GM19463 (cell line): ENCODE results near the gene WWC1.

Experiments used
- ATAC-seq: cut with Tn5 transposase; IDR thresholded peaks from one replicate; pipeline ENCODE4 v1.9.1; 2021; ENCODE audit warnings: mild to moderate bottlenecking, moderate library complexity; ENCODE audit not compliant: unreplicated experiment

WWC1 gene

DNA sequence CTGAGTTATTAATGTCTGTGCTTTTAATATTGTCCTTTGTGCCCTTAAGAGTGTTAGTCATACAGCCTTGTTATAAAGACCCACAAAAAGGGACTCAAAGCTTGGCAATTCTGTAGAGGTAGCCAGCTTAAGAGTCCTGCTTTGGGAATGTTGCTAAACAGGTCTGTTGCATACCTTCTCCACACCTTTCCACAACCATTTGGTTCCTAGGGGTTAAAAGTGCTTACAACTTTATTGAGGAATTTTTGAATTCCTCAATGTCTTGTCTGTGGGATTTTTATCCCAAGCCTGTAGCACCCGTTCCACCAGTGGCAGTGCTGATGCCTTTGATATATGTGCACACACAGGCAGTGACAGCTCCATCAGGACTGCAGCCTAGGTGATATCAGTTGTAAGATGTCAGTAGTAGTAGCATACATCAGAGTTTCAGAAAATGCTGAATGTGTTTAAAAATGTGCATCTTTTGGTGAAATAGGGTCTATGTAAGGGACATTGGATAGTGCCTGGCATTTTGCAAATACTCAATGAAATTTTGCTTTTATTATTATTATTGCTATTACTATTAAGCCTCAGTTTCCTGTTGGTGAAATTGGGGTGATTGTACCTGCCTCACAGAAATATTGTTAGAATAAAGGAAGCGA, 68.5 kb downstream of the WWC1 start:
- no peak for ATAC-seq

DNA sequence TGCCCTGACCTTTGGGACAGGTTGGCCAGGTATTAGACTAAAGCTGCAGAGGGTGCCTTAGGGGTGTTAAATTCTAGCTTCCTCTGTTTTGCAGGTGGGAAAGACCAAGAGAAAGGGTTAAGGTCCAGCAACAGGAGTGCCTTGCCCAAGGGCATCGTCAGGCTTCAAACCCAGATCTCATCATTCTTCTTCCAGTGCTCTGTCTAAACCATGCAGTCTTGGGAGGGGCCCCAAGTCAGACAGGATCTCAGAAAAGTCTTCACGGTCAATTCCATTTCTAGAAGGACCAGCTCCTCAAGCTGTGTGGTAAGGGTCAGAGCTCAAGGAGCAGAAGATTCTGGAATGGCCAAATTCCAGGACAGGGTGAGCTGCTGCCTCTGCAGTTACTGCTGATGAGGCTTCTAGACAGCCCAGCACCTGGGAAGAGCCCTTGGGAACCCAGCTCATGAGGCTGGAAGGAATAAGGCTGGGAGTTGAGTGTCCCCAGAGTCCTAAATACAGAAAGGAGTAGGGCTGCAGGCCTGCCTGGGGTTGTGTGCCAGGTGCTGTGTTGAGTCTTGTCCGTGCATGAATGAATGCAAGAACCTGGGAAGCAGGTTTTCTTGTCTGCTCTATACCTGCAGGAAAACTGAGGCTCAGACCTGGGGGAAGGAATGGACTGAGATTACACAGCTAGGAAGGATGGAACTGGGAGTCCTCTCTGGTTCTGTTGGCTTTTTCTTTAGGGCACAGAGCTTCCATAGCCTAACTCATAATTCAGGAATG, 69.3 kb downstream of the WWC1 start:
- ATAC-seq: no peak

DNA sequence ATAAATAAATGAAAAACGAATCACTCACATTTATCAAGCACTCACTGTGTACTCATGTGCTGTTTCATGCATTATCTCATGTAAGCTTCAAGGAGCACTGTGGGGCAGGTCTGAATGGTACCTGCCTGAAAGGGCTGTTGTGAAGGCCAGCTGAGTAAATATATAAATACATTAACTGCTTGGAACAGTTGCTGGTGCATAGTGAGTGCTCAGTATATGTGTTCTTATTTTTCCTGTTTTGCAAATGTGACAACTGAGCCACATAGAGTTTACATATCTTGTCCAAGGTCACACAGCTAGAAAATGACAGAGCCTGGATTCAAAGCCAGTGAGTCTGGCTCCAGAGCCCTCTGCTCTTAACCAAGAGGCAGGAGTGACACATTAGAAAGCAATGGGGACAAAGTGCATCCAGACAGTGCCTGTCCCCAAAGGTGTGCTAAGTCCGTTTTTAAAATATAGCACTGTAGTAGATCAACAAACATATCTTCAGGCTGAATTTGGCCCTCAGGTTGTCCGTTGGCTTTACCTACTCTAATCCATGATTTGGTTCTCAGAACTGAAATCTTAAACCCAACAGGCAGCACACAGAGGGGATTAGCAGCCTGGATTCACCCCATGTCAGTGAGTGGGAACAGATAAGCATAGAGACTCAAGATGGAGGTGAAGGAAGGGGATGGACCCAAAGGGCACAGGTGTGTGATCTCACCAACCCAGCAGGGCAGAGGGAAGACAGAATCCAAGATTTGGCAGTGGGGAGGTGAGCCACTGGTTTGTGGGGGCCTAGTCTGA, 70.8 kb downstream of the WWC1 start:
- no peak for ATAC-seq

DNA sequence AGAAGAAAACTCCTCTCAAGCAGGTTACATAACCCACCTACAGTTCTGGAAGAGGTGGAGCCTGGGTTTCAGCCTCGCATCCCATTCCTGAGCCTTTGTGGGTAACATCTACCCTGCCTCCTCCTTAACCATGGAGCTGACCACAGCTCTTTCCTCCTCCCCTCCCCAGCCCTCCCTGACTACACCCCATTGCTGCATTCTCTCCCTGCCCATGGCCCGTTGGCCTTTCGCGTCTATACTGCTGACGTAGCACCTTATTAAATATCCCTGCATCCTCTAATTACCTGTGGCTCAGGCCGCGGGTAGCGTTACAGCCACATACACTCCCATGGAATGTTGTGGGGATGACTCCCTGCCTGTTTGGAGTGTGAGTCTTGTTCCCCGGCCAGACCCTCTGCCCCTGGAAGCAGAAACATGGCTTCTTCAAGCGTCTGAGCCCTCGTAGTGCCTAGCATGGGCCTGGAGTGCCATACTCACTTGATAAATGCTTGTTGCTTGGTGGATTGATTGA, 72.8 kb downstream of the WWC1 start:
- no peak for ATAC-seq

DNA sequence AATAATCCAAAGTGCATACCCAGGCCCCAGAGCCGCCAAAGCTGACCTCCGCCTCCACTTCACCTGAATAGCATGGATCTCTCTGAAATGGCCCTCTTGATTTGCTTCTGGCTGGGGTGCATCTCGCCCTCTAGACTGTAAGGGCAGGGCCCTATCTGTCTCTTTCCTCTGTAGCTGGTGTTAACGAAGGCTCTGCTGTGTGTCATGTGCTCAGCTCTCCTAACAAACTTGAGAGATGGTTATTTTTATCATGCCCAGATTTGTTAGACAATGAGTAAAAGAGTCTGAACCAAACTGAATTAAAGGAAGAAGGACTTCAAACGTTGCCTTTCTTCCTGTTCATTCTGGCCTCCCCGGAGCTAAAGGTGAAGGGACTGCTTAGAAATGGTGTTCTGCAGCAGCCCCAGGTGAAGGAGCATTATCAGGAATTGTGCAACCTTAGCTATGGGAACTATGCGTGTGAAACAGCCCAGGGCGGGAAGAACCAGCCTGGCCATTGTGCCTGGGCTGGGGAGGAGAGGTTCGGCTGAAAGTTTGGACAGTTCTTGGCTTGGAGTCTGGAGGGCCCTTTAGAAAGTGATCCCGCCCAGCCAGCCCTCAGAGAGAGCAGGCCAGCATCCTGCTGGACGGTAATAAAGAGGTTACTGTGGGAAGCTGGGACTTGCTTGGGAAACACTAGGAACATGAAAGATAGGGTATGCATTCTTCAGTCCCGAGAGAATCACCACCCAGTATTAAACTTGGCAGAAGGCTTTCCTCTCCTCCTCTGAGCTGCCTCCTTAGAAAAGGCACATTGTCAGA, 73.5 kb downstream of the WWC1 start:
- ATAC-seq: no peak

DNA sequence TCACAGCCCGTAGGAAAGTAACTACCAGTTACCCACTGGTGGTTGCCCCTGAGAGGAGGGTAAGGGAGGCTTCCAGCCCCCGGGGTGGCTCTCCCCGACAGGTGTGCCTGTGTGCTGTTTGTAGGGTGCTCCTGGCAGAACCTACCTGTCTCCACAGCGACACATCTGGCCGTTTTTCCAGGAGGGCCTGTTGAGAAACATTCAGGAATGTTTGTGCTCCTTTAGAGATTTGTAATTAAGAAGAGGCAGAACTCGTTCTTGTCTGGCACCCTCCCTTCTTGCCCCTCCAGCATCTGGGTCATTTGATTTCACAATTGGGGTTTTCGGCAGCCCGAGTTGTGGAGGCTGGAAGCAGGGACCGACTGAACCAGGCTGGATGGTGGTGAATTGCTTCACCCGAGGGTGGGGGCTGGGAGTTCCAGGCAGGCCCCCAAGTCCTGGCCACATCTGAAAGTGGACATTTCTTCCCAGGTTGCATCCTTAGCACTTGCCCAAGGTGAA, 74.2 kb downstream of the WWC1 start:
- ATAC-seq: no peak

DNA sequence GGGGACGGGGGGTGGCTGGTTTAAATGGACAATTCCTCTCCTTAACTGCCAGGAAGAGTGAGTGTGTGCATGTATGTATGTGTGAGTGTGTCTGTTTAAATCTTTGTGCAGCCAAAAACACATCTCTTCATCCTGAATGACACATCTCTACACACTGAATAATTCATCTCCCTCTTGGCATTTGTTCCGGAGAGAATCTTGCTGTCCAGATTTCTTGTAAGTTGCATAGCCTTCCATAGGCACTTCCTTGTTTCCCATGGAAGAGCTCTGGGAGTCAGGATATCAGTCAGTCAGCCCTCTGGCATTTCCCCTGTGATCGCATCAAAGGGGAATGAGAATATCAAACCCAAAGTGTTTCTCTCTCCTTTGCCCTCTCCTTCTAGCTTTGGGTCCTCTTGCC, 74.7 kb downstream of the WWC1 start:
- ATAC-seq: no peak

DNA sequence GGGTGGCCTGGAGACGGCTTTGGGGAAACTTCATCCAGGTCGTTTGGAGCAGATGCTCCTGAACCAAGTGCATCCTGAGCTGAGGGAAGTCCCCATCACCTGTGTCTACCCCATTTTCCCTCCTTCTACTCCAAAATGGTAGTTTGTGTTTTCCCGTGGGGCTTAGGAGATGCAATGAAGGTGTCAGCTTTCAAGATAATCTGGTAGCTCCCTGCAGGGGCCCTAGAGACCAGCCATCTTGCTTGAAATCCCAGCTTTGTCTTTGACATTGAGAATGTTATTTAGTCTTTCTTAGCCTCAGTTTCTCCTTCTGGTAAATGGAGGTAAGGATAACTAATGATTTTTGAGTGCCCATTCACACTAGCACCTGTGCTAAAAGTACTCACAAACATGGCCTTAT, 77.4 kb downstream of the WWC1 start:
- no peak for ATAC-seq

DNA sequence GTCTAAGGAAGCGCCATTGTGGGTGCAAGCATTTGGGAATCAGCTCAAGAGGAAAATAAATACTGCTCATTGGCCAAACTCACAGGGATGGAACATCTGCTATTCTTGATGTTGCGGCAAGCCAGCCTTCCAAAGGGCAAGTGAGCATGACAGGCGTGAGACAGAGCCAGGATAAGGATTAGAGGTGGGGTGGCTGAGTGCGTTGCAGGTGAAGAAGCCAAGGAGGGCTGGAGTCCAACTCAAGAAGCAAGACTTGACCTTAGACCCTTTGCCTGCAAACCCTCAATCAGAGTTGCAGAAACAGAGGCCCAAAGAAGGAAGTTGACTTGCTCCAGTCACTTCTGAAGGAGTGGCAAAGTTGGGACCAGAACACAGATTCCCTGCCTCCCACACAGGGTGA, 79.4 kb downstream of the WWC1 start:
- ATAC-seq: no peak

DNA sequence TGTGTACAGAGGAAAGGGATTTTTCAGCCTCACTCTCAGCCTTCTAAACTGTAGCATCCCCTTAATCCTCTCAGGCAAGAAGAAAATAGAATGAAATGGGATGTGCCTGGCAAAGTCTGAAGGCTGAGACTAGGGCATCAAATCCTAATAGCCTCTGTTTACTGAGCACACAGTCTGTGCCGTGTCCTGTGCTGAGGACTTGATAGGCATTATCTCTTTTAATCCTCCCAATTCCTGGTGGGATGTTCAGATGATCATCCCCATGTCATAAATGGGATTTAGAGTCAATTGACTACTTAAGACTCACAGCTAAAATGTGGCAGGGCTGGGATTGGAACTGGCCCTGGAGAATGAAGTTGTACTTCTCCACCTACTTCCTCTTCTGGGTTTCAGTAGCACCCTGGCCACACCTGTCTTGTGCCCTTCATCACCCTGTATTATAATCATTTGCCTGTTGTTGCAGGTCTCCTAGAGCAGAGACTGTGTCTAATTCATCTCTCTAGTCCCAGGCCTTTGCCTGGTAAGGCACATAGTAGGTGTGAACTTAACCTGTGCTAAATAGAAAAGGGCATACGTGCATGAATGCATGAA, 81.0 kb downstream of the WWC1 start:
- peak; percentile 78 for ATAC-seq

DNA sequence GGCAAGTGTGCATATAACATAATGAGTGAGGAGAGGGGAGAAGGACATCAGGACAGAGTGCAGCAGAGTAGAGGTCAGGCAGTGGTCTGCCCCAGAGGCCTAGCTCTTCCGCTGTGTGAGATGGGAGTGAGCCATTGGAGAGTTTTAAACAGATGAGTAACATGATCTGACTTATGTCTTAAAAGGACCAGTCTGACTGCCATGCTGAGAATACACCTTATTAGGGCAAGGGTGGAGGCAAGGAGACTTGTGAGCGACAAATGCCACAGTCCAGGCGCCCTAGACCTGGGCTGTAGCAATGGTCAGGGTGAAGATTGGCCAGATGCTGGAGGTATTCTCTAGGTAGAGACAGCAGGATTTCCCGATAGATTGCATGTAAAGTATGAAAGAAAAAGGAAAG, 83.1 kb downstream of the WWC1 start:
- no peak for ATAC-seq

DNA sequence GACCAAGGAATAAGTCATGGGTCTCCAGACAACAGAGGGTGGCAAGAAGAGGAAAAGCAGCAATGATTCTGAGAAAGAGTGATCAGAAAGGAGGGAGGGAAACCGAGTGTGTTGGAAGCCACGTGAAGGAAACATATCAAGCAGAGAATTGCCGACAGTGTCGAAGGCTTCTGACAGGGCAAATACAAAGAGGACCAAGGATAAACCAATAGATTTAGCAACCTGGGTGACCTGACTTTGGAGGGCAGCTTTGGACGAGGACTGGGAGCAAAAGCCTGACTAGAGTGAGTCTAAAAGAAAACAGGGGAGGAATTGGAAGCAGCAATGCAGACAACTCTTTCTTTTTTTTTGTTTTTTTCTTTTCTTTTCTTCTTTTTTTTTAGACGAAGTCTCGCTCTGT, 83.8 kb downstream of the WWC1 start:
- ATAC-seq: no peak

DNA sequence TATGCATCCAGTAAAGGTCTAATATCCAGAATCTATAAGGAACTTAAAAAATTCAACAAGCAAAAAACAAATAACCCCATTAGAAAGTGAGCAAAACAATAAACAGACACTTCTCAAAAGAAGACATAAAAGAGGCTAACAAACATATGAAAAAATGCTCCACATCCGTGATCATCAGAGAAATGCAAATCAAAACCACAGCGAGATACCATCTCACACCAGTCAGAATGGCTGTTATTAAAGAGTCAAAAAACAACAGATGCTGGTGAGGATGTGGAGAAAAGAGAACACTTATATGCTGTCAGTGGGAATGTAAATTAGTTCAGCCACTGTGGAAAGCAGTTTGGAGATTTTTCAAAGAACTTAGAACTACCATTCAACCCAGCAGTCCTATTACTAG, 86.1 kb downstream of the WWC1 start:
- ATAC-seq: no peak

DNA sequence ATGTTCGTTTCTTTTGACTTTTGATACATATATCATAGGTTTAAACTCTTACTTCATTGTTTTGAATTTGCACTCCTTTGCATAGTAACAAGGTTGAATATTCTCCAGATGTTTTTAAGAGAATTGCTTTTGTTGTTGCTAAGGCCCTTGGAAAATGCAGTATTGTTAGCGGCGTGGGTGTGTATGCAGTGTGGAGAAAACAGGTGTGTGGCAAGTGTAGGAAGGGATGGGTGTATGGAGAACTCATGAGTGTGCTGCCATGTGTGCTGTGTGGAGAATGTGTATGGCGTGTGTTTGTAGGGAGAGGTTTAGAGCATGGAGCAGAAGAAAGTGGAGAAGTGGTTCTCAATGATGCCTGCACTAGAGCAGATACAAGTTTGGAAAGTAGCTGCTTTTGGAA, 87.3 kb downstream of the WWC1 start:
- no peak for ATAC-seq

DNA sequence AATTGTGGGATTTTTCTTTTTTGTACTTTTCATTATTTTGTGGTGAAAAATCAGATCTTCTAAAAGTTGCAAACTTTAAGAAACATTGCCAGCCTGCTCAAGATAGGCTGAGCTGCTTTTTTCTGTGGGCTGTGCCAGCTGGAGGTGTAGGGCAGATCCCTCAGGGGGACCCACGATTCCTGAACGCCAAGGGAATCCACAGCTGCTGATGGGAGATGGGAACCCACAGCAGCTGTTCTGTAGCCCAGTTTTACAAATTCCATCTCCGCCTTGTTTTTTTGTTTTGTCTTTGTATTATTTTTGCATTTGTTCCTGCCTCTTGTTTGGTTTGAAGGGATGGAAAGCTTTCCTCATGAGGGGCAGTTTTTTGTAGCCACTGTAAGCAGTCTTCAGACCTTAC, 91.0 kb downstream of the WWC1 start:
- no peak for ATAC-seq

DNA sequence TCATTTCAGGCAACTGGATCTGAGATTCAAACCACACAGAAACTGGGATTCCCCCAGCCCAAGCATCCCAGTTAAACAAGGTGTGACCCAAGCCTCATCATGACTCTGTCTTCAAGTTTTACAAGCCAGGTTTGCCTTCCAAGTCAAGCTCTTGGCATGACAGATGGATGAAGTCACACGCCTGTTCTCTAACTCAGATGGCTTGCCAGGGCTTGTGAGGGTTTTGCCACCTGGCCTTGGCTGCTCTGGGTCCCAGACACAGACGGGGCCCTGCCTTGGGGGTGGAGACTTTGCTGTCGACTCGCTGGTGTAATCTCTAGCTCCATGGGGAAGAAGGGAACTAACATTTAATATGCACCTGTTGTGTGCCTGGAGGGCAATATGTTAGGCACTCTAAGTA, 99.0 kb downstream of the WWC1 start:
- no peak for ATAC-seq

DNA sequence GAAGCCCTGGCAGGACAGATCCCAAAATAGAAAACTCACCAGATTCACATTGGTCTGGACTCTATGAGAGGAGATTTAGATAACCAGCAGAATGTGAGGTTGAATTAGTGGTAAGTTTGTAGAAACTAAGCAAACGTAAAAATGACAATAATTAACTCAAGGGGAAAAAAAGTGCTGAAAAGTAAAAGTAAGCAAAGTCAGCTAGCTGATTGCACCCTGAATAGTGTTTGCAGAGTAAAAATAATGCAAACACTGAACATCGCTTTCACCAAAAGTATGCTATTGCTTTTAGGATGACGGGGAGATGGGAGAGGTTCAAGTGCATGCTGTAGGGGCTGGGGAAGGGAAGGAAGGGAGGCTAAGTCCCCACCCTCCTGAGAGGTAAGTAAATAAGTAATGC, 102.3 kb downstream of the WWC1 start:
- no peak for ATAC-seq

DNA sequence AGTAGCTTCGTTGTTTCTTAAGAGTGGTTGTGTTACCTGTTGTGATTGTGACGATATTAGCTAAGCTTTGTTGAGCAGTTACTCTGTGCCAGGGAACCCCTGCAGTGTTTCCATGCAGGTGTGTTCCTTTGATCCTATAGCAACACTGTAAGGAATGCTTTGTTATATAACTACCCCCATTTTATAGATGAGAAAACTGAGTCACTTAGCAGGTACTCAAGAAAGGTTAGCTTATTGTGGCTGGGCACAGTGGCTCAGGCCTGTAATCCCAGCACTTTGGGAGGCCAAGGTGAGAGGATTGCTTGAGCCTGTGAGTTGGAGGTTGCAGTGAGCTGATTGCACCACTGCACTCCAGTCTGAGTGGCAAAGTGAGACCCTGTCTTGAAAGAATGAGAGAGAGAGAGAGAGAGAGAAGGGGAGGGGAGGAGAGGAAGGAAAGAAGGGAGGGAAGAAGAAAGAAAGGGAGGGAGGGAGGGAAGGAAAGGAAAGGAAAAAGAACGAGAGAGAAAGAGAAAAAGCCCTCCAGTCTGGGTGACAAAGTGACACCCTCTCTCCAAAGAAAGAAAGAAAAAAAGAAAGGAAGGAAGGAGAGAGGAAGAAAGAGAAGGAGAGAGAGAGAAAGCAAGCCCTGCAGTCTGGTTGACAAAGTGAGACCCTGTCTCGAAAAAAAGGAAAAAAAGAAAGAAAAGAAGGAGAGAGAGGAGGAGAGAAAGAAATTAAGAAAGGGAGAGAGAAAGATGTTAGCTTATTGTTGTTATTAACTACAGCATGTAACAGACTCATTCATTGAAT, 109.2 kb downstream of the WWC1 start:
- no peak for ATAC-seq

DNA sequence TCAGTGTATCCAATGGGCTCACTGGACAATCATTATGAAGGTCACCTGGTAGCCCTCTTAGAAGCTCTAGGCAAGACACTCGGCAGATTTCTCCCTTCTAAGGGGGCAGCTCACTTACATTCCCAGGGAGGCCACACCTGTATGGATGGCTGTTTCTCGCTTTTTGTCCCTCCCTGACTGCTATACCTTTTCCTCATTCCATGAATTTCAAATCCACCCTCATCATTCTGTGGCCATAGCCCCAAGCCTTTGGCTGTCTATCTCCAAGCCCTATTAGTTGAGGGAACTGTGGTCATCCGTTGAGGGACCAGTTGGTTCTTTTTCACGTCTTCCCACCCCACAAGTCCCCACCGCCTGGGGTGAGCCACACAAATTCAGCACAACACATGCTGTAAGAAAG, 109.8 kb downstream of the WWC1 start:
- no peak for ATAC-seq

DNA sequence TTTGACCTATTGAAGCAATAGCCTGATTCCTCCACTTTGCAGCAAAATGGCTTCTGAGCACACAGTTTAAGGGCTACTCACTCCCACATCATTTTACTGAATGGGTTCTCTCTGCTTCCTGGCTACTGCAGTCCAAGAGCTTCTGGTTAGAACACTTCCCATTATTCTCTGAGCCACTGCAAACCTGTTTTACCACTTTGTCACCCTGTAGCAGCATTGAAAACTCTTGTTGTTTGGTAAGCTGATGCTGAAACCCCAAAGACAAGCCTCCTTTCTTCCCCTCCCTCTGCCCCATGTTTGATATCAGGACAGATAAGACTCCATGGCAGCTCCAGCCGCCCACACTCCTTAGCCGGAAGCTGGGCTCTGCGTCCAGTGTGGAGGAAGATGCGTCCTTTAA, 110.4 kb downstream of the WWC1 start:
- no peak for ATAC-seq
